Activated B cell treated with CpG ODN at 0.5 μM for 24 hours (primary cell): ENCODE data around the gene LIPC. TPM values are rescaled to one million over a fixed set of nuclear protein-coding genes. Genes with fewer than 3 reads are reported as not detected.

Source experiments
- ATAC-seq: fragments of 200-7000 bp; cut with Tn5 transposase; one replicate; pipeline ENCODE4 v1.10.0; 2021; ENCODE audit warnings: low read depth, mild to moderate bottlenecking, moderate library complexity
- CTCF ChIA-PET: fragments of 350-600 bp; sonication (Branson Sonifier 250); formaldehyde crosslinking; loops from one replicate; lab custom pipeline; 2021; ENCODE audit warnings: antibody characterized with exemption; lab: Charles Lee
- POLR2A ChIA-PET: fragments of 350-600 bp; sonication (Branson Sonifier 250); formaldehyde crosslinking; loops from one replicate; lab custom pipeline; 2021; ENCODE audit warnings: antibody characterized with exemption; lab: Charles Lee
- DNase-seq: peaks from one replicate; pipeline ENCODE4 v3.0.0; 2022
- H3K27ac Mint-ChIP-seq: one replicate; pipeline ENCODE4 v1.8.0; 2020; ENCODE audit warnings: mixed read lengths
- H3K27me3 Mint-ChIP-seq: one replicate; pipeline ENCODE4 v1.8.0; 2021; ENCODE audit warnings: mixed read lengths
- H3K36me3 Mint-ChIP-seq: one replicate; pipeline ENCODE4 v1.8.0; 2021; ENCODE audit warnings: low read depth, mixed read lengths
- H3K4me1 Mint-ChIP-seq: one replicate; pipeline ENCODE4 v1.8.0; 2021; ENCODE audit warnings: mixed read lengths
- H3K4me3 Mint-ChIP-seq: one replicate; pipeline ENCODE4 v1.8.0; 2020; ENCODE audit warnings: mild to moderate bottlenecking, mixed read lengths
- H3K9me3 Mint-ChIP-seq: one replicate; pipeline ENCODE4 v1.8.0; 2020; ENCODE audit warnings: mixed read lengths
- CTCF ChIP-seq: fragments of 200-600 bp; IDR thresholded peaks from one replicate; pipeline ENCODE4 v1.8.0; 2022; ENCODE audit warnings: antibody characterized with exemption, mild to moderate bottlenecking
- intact Hi-C: fragments of 100-400 bp; cut with micrococcal nuclease; formaldehyde crosslinking; loops from one replicate; pipeline ENCODE4 v1.15.1; 2024
- total RNA-seq: library from RNA; stranded (reverse); gene quantifications from 2 replicates; pipeline ENCODE4 v1.2.3, GENCODE V29; 2022

LIPC gene
- total RNA-seq, 1 donor from 2014 or later: not detected

GRCh38 chr15:58457466-58457965 is 25.7 kb downstream of the LIPC start:
- TF ChIP-seq CTCF: no peak
- Mint-ChIP-seq H3K27ac (no peak overlapping the region), H3K9me3 (no peaks in the 10 kb centered on the region), H3K4me3 (no peak overlapping the region), H3K27me3 (peaks cover 13% of the 10 kb centered on the region), H3K36me3 (no peaks in the 10 kb centered on the region), H3K4me1 (peaks cover 1% of the 10 kb centered on the region)
- ATAC-seq: no peak
- CTCF ChIA-PET: no interaction called here
- intact Hi-C loops: no loop called here
- POLR2A ChIA-PET: no interaction called here
- no peak for DNase-seq

DNA sequence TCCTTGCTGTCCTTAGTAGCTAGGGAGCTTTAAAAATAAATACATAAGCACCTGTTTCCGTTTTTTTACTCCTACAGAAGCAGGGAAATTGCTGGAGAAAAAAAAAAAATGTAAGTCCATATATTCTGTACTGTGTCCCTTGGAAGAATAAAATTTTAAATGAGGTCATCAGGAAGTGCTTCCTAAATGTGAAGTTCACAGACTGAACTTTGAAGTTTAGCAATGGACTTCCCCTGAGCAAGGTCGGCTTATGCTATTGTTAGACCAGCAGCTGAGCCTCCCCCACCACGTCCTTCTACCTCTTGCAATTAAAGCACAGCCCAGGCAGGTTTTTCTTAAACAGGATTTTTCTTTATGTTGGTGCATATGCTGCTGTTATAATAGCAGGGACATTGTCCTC is 26.3 kb downstream of the LIPC start:
- ChIA-PET CTCF (no interaction called here), POLR2A (no interaction called here)
- no peak for ATAC-seq
- Mint-ChIP-seq H3K27ac (no peak overlapping the region), H3K4me1 (peaks cover 1% of the 10 kb centered on the region), H3K4me3 (no peak overlapping the region), H3K27me3 (peaks cover 13% of the 10 kb centered on the region), H3K9me3 (no peaks in the 10 kb centered on the region), H3K36me3 (no peaks in the 10 kb centered on the region)
- DNase-seq: no peak
- intact Hi-C loops: no loop called here
- TF ChIP-seq CTCF: no peak

GRCh38 chr15:58459045-58459444 is 27.3 kb downstream of the LIPC start:
- Mint-ChIP-seq H3K27ac (no peak overlapping the region), H3K36me3 (no peaks in the 10 kb centered on the region), H3K9me3 (no peaks in the 10 kb centered on the region), H3K27me3 (peaks cover 13% of the 10 kb centered on the region), H3K4me1 (peaks cover 1% of the 10 kb centered on the region), H3K4me3 (no peak overlapping the region)
- no peak for TF ChIP-seq CTCF
- no peak for ATAC-seq
- DNase-seq: no peak
- intact Hi-C loops: no loop called here
- ChIA-PET CTCF (no interaction called here), POLR2A (no interaction called here)

- no peak for ATAC-seq
- intact Hi-C loops: no loop called here
- TF ChIP-seq CTCF: no peak
- Mint-ChIP-seq H3K27me3 (peaks cover 13% of the 10 kb centered on the region), H3K4me3 (no peak overlapping the region), H3K9me3 (no peaks in the 10 kb centered on the region), H3K4me1 (peaks cover 1% of the 10 kb centered on the region), H3K27ac (no peak overlapping the region), H3K36me3 (no peaks in the 10 kb centered on the region)
- DNase-seq: no peak
- POLR2A ChIA-PET: no interaction called here
- CTCF ChIA-PET: no interaction called here
Measured at GRCh38 chr15:58459560-58459959, 27.8 kb downstream of the LIPC start.

DNA sequence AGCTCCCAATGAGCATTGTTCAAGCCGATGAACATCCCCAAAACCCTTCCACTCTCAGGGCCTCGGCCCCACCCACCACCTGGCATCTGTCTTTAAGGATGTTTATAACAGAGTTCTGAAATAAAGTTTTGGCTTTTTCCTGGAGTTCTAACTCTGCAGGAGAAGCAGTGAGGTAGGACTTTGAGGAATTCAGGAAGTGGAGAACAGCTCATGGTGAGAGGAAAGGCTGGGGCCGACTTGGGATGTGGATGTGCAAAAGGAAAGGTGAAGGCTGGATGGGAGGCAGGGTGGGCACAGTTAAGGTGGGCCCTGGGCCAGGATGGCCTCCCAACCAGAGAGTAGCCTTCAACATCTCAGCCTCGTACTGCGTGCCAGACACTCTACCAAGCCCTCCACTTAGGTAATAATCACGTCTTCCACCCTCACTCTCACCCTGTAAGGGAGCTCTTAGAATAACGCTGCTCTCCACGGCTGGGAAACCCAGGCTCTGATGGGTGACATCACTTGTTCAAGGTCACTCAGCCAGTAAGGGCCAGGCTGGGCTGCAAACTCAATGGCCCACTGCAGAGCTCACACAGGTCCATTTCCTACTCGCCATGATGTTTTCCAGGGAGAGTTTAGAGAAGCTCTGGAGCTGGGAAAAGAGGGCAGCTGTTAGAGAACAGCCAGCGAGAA is 28.5 kb downstream of the LIPC start:
- ATAC-seq (no peak), DNase-seq (no peak)
- ChIA-PET CTCF (no interaction called here), POLR2A (no interaction called here)
- Mint-ChIP-seq H3K36me3 (no peaks in the 10 kb centered on the region), H3K27ac (no peak overlapping the region), H3K9me3 (no peaks in the 10 kb centered on the region), H3K27me3 (peaks cover 13% of the 10 kb centered on the region), H3K4me1 (peaks cover 1% of the 10 kb centered on the region), H3K4me3 (no peak overlapping the region)
- intact Hi-C loops: no loop called here
- no peak for TF ChIP-seq CTCF
